HG03159 (cell line): ENCODE data around the gene CRYGC.

Experiments
- ATAC-seq: cut with Tn5 transposase; IDR thresholded peaks from one replicate; pipeline ENCODE4 v1.9.1; 2021; ENCODE audit warnings: mild to moderate bottlenecking, moderate library complexity; ENCODE audit not compliant: unreplicated experiment

CRYGC gene, protein sequence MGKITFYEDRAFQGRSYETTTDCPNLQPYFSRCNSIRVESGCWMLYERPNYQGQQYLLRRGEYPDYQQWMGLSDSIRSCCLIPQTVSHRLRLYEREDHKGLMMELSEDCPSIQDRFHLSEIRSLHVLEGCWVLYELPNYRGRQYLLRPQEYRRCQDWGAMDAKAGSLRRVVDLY

DNA sequence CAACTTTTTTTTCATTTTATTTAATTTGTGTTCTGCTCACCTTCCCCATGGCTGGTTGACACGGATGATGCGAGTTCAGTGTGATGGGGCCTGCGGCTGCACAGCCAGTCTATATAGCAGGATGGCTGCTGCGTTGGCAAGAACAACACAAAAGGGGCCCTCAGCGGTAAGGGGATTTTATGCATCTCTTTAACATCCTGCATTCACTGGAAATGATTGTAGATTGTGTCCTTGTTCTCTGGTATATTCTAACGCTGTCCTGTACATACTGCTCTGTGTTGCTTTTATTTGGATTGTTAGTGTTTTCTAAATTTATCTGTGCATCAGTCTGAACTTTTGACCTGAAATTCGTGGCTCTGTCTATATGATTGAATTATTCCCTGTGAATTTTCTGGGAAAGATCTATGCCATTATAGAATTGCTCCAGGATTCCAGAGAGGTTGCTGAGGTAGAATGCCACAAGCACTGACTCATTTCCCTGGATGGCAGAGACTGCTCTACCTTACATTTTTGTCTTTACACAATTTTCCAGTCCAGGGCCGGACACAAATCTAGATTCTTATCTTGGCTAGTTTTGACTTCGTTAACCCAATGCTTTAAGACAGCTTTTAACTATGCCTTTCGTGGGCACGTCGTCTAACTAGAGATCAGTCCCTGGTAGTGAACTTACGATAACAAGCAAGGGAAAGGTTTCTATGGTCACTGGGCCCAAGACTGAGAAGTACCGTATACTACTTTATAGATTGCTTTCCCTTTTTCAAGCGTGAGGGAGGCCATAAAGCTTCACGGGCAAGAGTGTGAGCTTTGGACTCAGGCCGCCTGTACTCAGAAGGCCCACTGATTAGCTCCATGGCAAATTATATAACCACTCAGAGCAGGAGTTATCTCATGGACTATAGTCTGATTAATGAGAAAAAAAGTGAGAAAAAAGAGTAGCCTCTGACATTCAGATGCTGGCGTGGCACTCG, at the start of gene CRYGC:
Gene CRYGC (minus strand): TSS at position 85 of the 968 bp plus-strand sequence. CDS start 36 bp downstream, at position 49.
- ATAC-seq = no peak

DNA sequence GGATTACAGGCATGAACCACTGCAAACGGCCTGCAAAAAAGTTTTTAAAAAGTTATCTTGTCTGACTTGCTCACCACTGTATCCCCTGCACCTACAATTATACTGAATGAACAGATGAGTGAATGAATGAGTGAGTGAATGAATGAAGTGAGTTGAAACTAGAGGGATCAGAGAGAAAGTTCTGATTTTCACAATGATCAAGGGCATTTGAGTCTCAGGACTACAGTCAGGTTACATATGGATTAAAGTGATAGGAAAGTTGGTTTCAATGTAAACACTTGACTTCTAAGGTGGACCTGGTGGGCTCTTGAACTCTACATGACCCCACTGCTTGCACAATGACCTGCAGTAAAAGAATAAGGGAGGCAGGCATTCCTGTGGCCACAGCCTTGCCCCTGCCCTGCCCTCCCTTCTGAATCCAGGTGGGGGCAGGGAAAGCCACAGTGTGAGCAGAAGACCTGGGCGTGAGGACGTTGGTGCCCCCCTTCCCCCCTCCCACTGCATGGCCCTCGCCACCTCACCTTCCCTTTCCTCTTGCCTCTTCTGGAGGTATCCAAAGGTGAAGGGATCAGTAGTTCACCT, 49.5 kb upstream of the CRYGC start:
- no peak for ATAC-seq

DNA sequence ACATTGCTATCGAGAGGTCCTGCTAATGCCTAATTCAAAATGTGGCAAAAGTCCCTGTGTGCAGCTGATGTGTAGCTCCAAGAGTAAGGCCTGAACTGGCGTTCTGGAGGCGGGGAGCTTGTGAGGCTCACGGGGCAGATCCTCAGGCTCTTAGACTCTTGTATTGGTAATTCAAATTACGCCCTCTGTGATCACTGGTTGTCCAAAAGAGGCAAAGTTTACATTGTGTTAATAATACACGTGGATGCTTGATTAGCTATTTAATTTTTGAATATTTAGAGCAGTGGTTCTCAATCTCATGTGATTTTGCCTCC, 46.2 kb upstream of the CRYGC start:
- ATAC-seq = no peak

DNA sequence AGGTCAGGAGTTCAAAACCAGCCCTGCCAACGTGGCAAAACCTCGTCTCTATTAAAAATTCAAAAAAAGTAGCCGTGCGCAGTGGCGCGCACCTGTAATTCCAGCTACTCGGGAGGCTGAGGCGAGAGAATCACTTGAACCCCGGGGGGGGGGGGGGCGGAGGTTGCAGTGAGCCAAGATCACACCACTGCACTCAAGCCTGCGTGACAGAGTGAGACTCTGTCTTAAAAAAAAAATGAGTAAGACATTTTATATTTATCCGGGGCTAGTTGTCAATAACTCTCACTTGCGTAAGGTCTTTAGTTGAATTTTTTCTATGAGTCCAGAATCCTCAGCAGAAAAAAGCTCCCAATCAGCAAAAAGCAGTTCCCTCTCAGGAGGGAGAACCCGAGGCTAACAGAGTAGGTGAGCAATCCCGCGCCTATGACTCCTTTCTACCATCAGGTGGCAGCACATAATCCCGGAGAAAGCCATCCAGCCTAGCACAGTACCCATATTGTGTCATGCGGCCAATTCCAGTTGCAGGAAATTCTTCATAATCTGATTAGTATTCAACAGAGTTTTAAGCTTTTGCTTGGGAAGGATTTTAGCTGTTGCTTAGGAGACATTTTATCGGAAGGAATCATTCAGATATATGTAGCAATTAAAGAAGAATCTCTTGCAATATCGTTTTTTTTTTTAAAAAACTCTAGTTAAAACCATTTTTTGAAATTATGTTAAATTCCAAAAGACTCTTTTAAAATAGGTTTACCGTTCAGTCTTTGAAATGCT, 45.6 kb upstream of the CRYGC start:
- peak; percentile 98 for ATAC-seq

DNA sequence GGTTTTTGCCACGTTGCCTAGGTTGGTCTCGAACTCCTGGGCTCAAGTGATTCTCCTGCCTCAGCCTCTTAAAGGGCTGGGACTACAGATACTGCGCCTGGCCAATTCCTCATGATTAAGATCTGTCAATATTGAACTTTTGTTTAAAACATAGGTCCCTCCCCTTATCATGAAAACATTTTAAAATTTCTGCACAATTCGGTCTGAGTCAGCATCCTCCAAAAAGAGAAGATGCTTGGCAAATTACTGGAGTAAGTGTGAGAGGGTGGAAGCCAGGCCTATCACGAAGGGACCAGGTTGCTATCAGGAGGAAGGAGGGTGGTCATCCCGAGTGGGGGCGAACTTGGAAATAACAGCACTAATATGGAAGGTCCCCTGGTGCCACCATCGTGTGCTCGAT, 44.5 kb upstream of the CRYGC start:
- no peak for ATAC-seq

DNA sequence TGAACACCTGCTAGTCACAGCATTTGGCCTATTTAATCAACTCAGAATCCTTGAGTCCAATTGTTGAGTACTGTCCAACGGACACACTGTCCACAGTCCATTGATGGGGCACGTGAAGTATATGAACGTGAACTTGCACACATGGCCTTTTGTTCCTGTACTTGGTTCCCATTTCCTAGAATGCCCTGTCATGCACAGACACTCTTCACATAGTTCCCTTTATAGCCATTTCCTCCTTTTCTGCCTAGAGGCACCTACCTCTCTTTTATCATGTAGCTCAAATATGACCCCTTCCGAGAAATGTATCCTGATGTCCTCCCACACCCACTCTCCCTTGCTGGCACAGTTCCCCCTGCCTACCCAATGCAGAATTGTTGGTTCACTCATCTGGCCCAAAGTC, 42.5 kb upstream of the CRYGC start:
- ATAC-seq = no peak

DNA sequence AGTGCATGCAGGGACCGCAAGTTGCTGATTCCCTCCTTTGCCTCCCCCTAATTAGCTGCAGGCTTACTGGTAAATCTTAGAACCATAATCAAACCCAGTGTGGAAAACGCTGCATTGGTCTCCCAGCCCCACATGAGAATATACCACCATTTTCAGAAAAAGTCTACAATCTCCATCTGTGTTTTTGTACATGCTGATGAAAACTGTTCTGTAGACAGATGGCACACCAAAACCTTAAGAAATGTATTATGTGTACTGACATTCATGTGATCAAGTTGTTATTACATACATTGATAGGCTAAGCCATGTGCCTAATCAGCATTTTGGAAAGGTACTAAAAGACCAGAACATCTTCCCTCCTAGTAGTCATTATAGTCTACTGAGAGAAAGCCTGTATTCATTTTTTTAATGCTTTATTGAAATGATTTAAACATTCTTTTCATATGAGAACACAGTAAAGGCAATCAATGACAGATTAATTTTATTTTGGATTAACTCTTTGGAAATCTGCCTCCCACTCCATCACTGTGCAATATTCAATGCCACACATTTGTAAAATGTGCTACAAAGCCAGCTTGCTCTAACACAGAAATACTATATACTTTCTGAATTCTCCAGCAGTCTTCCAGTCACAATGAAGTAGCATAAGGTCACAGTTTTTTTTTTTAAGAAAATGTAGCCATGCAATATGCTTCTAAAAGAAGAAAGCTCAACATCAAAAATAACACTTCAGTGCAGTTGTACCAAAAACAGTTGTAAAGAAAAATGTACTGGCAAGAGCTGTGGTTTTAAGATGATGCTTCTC, 35.5 kb upstream of the CRYGC start:
- no peak for ATAC-seq

DNA sequence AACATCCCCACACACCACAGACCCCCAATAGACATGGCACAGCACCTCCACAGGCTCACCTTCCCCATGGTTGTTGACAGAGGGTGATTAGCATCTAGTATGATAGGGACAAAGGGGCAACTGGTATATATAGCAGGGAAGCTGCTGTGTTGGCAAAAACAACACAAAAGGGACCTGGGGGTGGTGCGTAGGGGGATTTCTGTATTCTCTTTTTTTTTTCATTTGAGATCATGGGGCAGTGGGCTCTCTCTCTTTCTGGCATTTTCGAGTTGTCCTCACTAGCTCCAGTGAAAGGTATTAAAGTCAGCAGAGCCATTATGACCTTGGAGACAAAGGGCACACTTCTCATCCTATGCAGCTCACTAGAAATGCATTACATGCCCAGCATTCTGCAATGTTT, 33.9 kb upstream of the CRYGC start, which contains the start of gene CRYGA:
Gene CRYGA (minus strand): TSS at position 101 of the 400 bp plus-strand sequence. CDS start 33 bp downstream, at position 68.
- ATAC-seq = no peak

DNA sequence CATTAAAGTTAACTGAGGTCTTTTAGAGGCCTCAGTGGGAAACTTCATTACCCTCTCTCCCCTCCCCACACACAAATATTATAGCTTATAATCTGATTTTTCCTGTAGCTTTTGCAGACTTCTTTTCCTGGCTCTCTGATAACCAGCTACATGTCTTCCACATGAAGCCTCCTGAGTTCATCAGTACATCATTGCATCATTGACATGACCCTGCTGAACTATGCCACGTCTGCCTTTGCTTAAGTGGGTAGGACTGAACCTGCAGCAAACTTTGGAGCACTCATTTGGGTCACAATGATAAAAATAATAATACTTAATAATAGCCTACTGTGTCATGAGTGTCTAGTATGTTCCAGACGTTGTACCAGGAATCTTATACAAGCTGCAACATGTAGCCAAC, 26.8 kb upstream of the CRYGC start:
- ATAC-seq = no peak

DNA sequence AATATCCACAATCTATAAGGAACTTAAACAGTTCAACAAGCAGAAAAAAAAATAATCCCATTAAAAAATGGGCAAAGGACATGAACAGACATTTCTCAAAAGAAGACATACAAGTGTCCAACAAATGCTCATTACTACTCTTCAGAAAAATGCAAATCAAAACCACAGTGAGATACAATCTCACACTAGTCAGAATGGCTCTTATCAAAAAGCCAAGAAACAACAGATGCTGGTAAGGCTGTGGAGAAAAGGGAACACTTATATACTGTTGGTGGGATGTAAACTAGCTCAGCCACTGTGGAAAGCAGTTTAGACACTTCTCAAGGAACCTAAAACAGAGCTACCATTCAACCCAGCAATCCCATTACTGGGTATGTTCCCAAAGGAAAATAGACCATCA, 23.5 kb upstream of the CRYGC start:
- ATAC-seq = no peak

DNA sequence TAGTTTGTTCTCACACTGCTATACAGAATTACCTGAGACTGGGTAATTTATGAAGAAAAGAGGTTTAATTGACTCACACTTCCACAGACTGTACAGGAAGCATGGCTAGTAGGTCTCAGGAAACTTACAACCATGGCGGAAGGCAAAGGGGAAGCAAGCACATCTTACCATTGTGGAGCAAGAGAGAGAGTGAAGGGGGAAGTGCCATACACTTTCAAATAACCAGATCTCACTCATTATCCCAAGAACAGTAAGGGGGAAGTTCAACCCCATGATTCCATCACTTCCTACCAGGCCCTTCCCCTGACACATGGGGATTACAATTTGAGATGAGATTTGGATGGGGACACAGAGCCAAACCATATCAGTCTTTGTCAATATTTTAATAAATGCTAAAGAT, 21.3 kb upstream of the CRYGC start:
- no peak for ATAC-seq

DNA sequence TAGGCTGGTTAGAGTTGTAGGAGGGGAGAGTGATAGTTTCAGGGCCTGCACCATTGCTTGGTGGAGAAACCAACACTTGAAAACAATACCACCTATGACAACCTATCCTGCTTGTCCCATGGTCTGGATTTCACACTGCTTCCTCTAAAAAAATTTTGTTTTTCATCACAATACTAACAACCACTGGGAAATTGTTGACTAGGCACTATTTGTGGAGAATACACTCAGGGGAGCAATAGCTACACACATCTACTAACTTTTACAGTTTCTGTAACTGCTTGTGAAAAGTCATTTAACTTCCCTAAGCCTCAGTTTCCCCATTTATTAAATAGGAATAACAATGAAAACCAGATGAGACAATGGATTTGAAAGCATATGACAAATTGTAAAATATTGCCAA, 20.5 kb upstream of the CRYGC start:
- ATAC-seq = no peak

DNA sequence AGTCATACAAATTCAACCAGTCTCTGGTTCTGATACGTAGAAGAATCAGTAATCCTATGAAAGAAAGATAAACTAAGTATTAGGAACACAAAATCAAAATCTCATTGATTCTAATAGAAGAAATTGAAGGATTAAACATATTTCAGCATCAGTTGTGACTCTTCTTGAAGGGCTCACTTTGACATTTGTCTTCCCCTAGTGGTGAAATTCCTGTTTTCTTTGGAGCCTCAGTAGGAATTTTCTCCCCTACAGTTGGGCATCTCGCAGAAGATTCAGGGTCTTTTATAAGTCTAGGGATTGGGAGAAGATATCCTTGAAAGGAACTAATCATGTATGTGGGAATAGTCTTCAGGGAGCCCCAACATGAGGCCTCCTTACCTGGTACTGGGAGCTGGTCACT, 19.2 kb upstream of the CRYGC start:
- ATAC-seq = no peak

DNA sequence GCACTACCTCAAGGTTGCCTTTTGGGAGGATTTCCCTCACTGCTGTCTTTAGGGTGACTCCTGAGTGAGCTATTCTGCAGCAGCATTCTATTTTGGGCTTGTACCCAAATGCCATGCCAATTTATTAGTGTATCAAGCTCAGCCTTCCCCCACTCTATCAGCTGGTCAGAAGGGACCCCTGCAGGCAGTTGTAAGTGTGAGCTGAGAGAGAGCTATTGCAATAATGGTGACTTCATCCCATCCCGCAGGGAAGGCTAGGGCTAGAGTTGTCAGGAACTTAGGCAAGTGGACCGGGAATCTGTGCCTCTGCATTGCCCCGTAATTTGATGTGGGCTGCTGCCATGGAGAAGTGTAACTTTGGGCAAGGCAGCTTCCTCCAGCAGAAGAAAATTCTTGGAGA, 18.1 kb upstream of the CRYGC start:
- ATAC-seq = no peak

DNA sequence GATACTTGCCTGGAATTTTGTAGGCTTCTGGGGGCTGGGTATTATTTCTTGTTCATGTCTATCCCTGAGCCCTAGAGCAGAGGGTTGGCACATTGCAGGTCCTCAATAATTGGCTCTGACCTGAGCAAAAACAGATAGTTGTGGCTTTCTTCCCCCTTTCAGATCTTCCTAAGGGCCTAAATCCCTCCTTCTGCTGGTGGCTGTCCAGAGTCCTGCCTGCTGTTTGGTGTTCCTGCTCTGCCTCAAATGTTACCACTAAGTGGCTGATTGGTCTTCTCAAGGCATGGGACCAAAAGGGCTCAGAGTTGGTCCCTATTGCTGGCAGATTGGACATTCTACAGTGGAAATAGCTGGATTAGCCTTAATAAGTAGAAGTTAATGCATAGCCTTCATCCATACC, 17.4 kb upstream of the CRYGC start:
- ATAC-seq = no peak

DNA sequence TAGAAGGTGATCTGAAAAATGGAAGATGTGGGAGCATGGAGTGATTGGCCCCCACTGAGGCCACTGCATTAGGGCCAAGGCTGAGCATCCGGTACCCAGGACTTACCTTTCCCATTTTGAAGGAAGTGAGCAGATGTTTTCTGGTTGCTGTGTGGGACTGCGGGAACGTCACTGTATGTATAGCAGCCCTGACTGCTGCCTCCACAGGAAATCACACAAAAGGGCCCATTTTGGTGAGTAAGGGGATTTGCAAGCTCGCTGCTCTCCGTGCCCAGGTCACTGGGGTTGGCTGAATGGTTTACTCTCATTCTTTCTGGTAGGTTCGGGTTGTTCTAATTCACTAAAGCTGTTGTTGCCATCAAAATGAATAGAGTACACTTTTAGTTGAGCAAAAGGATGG, 16.4 kb upstream of the CRYGC start, which contains the start of gene CRYGB:
Gene CRYGB (minus strand): TSS at position 153 of the 400 bp plus-strand sequence. CDS start 38 bp downstream, at position 115.
- no peak for ATAC-seq

DNA sequence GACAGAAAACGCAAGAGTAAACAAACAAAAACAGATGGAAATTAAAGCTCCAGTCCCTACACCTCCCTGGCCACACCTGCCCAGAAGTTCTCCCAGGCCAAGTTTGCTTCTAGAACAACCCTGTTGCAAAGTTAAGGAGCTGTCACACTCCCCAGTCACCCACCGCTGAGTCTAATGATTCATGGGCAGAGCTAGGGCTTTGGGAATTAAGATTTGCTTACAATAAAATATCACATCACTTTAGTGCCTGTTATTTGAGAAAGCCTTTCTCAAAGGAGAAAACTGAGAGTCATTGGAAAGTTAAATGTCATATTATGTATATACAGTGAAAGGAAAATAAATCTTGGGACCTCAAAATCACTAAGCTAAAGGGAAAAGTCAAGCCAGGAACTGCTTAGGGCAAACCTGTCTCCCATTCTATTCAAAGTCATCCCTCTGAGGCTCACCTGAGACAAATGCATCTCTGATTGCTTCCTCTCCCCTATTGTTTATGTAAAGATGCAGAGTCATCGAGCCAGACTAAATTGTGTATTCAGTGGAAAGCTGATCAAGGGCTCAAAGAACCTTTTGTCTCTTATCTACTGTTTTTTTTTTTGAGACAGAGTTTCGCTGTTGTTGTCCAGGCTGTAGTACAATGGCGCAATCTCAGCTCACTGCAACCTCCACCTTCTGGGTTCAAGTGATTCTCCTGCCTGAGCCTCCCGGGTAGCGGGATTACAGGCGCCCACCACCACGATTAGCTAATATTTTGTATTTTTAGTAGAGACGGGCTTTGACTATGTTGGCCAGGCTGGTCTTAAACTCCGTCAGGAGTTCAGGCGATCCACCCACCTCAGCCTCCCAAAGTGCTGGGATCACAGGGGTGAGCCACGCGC, 13.5 kb upstream of the CRYGC start:
- ATAC-seq = no peak

DNA sequence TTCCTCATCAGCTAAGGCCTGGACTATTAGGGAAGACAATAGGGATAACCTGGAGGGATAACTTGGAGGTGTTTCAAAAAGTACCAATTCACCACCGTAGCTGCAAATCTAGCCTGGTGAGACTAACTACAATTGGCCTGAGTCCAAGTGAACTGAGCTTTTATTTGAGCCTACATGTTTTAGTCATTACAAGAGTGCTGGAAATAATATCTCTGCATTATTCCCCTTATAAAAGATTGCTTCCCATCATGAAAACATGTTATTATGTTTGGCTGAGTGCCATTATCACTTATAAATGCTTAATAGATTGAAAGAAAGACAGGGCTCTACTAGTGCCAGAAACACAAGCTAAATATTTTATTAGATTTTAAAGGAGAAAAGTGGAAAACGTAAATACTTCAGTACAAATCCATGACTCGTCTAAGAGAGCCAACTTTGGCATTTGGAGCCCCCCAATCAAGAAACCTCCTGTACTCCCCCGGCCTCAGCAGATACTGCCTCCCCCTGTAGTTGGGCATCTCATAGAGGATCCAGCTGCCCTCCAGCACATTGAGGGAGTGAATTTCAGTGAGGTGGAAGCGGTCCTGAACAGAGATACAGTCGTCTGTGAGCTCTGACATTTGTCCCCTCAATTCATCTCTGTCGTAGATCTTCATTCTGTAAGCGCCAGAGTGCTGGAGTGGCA, 12.8 kb upstream of the CRYGC start:
- no peak for ATAC-seq

DNA sequence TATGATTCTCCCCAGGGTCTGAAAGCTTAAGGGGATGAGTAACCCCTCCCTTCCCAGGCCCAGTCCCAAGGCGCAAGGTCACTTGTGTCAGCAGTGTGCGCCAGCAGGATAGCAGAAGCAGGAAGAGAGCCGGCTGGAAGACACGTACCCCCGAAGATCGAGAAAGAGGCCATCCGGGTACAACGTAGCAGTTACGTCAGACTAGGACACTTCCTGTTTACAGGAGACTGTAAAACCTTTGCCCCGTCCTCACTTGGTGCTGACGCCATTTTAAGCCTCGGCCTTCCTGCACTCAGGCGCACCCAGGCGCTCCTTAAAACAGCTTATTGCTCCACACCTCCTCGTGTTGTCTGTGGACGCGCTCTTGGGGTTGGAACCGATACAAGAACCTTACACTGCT, 9.8 kb upstream of the CRYGC start:
- ATAC-seq = no peak
